HFFc6 (cell line): ENCODE results near the gene PPWD1. TPM values are rescaled to one million over a fixed set of nuclear protein-coding genes. Genes with fewer than 3 reads are reported as not detected.
A peak's percentile ranks its signal among the peaks of the same experiment; 100 is the strongest.

Experiments used
- DNase-seq: peaks from one replicate; pipeline ENCODE4 v3.0.0-alpha.2; 2018
- H3K27ac Mint-ChIP-seq: 2 replicates; pipeline ENCODE4 v1.8.0; 2020; ENCODE audit warnings: mild to moderate bottlenecking, mixed read lengths
- H3K27me3 Mint-ChIP-seq: 2 replicates; pipeline ENCODE4 v1.8.0; 2021; ENCODE audit warnings: mild to moderate bottlenecking, moderate library complexity, mixed read lengths; ENCODE audit not compliant: insufficient read depth
- H3K36me3 Mint-ChIP-seq: 2 replicates; pipeline ENCODE4 v1.8.0; 2021; ENCODE audit warnings: low read depth, mixed read lengths
- H3K4me1 Mint-ChIP-seq: 2 replicates; pipeline ENCODE4 v1.8.0; 2020; ENCODE audit warnings: low read depth, mixed read lengths
- H3K4me3 Mint-ChIP-seq: 2 replicates; pipeline ENCODE4 v1.8.0; 2020; ENCODE audit warnings: mild to moderate bottlenecking, moderate library complexity, mixed read lengths
- H3K9me3 Mint-ChIP-seq: 2 replicates; pipeline ENCODE4 v1.8.0; 2020; ENCODE audit warnings: mild to moderate bottlenecking, mixed read lengths
- total RNA-seq, 6 experiments: library from RNA; stranded (reverse); fragmentation: NEBNext Ultra II Directional; extraction: Animal tissue kit (Norgen Biotek cat#: 25700); gene quantifications; 2 replicates in 1 of 6; 3 replicates in 5 of 6; pipeline ENCODE4 v1.2.3, GENCODE V29; 2021
- TF ChIP-seq, protein P1 (sequence below): fragments of 200-600 bp; sonication (generic); IDR thresholded peaks from 2 replicates; pipeline ENCODE4 v1.5.0; 2021; ENCODE audit warnings: antibody characterized with exemption, mild to moderate bottlenecking

Gene PPWD1
- total RNA-seq, 6 experiments from 2014 or later = 17.1 to 24.0 (median 22.1) TPM

DNA sequence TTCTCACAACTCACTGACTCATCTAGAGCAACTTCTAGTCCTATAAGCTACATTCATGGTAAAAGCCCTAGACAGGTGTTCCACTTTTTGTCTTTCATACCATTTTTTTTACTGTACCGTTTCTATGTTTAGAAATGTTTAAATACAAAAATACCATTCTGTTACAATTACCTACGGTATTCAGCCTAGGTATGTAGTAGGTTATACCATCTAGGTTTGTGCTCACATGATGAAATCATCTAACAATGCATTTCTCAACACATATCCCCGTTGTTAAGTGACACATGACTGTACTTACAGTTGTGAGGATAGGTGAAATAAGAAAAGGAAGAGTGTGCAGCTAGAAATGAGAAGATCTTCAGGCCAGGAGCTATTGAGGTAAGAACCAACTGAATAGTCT is 6.4 kb upstream of the PPWD1 start:
- Mint-ChIP-seq H3K27ac (no peak overlapping the region), H3K27me3 (peaks cover 2% of the 10 kb centered on the region; the same call in 1 of the 2 replicates), H3K4me3 (no peak overlapping the region), H3K9me3 (no peaks in the 10 kb centered on the region), H3K4me1 (peaks cover 44% of the 10 kb centered on the region), H3K36me3 (peaks cover 13% of the 10 kb centered on the region; the same call in 1 of the 2 replicates)
- no peak for DNase-seq
- TF ChIP-seq, protein P1, sequence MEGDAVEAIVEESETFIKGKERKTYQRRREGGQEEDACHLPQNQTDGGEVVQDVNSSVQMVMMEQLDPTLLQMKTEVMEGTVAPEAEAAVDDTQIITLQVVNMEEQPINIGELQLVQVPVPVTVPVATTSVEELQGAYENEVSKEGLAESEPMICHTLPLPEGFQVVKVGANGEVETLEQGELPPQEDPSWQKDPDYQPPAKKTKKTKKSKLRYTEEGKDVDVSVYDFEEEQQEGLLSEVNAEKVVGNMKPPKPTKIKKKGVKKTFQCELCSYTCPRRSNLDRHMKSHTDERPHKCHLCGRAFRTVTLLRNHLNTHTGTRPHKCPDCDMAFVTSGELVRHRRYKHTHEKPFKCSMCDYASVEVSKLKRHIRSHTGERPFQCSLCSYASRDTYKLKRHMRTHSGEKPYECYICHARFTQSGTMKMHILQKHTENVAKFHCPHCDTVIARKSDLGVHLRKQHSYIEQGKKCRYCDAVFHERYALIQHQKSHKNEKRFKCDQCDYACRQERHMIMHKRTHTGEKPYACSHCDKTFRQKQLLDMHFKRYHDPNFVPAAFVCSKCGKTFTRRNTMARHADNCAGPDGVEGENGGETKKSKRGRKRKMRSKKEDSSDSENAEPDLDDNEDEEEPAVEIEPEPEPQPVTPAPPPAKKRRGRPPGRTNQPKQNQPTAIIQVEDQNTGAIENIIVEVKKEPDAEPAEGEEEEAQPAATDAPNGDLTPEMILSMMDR = no peak

DNA sequence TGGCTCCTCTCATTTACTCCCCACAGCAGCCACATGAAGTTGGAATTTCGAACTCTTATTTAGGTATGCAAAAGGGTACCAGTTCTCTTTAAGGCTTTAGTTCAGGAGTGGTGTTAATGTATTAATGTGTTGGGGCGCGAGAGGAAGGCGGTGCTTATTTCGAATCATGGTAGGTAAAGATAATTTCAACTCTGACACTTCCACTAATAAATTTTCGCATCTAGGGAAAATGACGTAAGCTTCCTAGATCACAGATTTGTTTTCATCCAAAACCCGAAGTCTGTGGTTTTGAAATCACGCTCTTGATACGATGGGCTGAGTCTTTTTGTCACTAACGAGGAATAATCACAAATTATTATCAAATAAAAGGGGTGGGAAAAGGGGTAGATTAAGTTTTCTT is 681 bp downstream of the PPWD1 start:
- Mint-ChIP-seq H3K27me3 (no peaks in the 10 kb centered on the region; the same call in none of the 2 replicates), H3K4me1 (peaks cover 49% of the 10 kb centered on the region), H3K27ac (peak overlapping the region; percentile 97), H3K36me3 (peaks cover 22% of the 10 kb centered on the region), H3K4me3 (peak overlapping the region; percentile 97), H3K9me3 (no peaks in the 10 kb centered on the region)
- TF ChIP-seq, protein P1 = no peak
- no peak for DNase-seq

DNA sequence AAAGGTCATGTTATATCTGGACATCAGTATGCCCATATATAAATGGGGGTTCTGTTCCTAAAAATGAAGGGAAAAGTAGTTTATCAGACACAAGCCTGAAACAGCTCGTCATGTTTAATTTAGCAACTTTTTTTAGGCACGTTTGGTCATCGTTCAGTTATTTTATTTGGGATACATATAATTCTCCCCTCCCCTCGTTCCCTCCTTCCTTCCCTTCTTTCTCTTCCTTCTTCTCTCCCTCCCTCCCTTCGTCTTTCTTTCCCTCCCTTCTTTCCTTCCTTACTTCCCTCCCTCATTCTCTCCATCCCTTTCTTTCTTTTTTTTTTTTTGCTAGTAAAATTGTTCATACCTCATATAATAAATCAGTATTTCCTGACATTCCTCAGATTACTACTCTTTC is 3.4 kb downstream of the PPWD1 start:
- H3K27ac Mint-ChIP-seq = no peak overlapping the region
- H3K27me3 Mint-ChIP-seq = no peaks in the 10 kb centered on the region; the same call in none of the 2 replicates
- H3K9me3 Mint-ChIP-seq = no peaks in the 10 kb centered on the region
- peaks cover 34% of the 10 kb centered on the region for H3K4me1 Mint-ChIP-seq
- no peak overlapping the region; the same call in 1 of the 2 replicates for H3K4me3 Mint-ChIP-seq
- no peak for DNase-seq
- TF ChIP-seq, protein P1 = no peak
- peaks cover 19% of the 10 kb centered on the region for H3K36me3 Mint-ChIP-seq

DNA sequence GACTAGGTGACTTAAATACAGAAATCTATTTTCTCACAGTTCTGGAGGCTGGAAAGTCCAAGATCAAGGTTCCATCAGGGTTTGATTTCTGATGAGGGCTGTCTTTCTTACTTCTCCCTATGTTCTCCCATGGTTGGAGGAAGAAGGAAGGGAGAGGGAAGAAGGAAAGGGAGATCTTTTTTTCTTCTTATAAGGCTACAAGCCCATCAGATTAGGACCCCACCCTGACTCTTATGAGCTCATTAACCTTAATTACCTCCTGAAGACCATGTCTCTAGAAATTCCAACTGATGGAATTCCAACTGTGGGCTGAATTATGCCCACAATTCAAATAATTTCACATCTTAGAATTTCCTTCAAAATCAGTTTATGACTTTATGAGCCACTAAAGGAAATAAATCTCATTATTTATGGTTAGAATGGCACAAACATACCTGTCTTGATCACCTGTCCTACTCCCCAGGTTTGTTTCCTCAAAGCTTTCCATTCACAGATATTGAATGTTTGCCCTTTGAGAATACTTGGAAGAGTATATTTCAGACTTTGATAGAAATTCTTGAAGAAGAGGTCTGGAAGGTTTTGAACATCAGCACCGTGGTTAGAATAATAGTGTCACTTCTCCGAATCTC is 7.6 kb downstream of the PPWD1 start:
- no peak for DNase-seq
- Mint-ChIP-seq H3K4me3 (no peak overlapping the region), H3K27ac (no peak overlapping the region), H3K27me3 (no peaks in the 10 kb centered on the region), H3K36me3 (peaks cover 6% of the 10 kb centered on the region), H3K4me1 (peaks cover 5% of the 10 kb centered on the region; the same call in 1 of the 2 replicates), H3K9me3 (no peaks in the 10 kb centered on the region)
- TF ChIP-seq, protein P1 = no peak

DNA sequence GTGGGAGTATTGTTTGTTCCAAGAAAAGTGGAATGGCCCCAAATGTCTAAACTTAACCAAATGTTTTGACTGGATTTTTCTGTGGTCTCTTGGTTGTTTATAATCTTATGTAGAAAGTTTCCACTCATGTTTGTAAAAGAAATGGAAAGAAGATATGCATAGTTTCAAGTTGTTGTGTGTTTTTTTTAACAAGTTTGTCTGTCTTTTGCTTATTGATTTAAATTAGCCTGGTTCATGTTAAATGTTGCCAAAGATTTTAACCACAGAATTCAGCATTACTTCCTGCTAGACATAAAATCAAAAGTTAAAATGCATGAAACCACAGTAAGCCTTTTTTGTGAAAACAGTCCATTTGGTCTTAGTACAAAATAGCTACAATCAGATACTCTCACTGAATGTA is 14.0 kb downstream of the PPWD1 start:
- Mint-ChIP-seq H3K27ac (no peak overlapping the region), H3K4me1 (no peaks in the 10 kb centered on the region), H3K9me3 (no peaks in the 10 kb centered on the region), H3K36me3 (peaks cover 8% of the 10 kb centered on the region), H3K27me3 (no peaks in the 10 kb centered on the region), H3K4me3 (no peak overlapping the region)
- DNase-seq = no peak
- TF ChIP-seq, protein P1 = no peak
